Fibroblast of mammary gland (primary cell): ENCODE measurements around the gene MS4A15.

ENCODE experiments used
- DNase-seq: peaks from one replicate; pipeline ENCODE4 v3.0.0-alpha.2; 2010; ENCODE audit warnings: low read depth
- H3K4me3 ChIP-seq: 2 replicates; pipeline ENCODE4 v1.5.1; 2011; ENCODE audit warnings: low read depth, mild to moderate bottlenecking, low read length, moderate library complexity; ENCODE audit not compliant: control insufficient read depth
- CTCF ChIP-seq: conservative IDR thresholded peaks from 2 replicates; pipeline ENCODE4 v1.5.1; 2011; ENCODE audit warnings: low read depth, low read length, inconsistent platforms; ENCODE audit not compliant: control insufficient read depth, insufficient read depth

Gene MS4A15

DNA sequence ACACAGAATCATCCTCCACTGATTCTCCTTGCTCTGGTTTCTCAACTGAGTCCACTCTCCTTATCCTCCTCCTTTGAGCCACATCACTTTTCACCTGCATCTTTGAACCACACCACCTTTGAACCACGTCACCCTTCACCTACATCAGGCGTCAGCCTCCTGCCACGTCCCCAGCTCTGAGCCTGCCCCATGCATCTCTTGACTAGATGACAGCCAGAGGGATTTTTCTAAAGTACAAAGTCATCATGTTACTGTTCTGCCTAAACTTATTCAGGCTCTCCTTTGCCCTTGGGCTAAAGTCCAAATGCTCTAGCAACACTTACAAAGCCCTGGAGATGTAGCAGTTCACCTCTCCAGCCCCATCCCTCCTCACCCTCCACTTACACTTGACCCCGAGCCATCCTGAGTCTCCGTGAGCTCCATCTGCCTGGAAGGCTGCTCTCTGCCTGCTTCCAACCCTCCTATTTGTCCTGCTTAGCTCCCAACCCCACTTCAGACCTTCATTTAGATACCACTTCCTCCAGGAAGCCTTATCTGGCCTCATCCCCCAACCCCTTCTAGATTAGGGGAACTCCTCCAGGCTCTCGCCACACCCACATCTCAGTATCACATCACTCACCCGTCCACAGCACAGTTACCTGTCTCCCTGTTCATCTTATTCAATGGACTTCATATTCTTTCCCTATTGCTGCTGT, 24.8 kb downstream of the MS4A15 start:
- TF ChIP-seq CTCF: no peak
- no peak overlapping the region for H3K4me3 ChIP-seq
- DNase-seq: no peak

- TF ChIP-seq CTCF: no peak
- no peak overlapping the region for H3K4me3 ChIP-seq
- no peak for DNase-seq
Observed at GRCh38 chr11:60781981-60782316, 25.3 kb downstream of the MS4A15 start.

DNA sequence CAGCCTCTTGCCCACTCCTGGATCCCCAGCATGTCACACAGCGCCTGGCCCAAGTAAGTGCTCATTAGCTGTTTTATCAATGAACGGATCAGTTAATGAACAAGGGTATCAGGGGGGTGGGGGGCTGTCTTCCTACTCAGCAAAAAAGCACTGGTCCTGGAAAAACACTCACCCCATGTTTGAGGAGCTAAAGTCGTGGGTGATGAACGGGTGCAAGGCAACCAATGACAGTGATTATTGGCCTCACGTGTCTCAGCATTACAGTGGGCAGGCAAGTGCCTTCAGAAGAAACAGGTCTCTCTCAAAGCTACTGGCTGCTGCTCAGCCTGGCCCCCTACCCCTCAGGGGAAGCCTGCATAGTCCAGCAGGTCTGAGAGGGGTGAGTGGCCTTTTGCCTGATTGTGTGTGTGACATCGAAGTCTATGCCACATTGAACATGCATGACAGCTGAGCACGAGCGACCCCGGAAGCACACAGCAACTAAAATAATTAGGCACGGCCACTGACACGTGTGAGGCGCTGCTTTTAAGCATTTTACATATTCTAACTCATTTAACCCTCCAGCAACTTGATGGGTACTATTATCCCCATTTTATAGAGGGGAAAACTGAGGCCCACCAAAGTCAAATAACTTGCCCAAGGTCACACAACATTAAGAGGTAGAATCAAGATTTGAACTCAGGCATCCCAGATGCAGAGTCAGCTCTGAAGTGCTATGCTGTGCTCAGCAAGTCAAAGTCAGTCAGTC, 25.9 kb downstream of the MS4A15 start:
- H3K4me3 ChIP-seq: no peak overlapping the region
- TF ChIP-seq CTCF: no peak
- DNase-seq: no peak

- H3K4me3 ChIP-seq: no peak overlapping the region
- TF ChIP-seq CTCF: no peak
- no peak for DNase-seq
Observed at GRCh38 chr11:60783141-60783484, 26.4 kb downstream of the MS4A15 start.

DNA sequence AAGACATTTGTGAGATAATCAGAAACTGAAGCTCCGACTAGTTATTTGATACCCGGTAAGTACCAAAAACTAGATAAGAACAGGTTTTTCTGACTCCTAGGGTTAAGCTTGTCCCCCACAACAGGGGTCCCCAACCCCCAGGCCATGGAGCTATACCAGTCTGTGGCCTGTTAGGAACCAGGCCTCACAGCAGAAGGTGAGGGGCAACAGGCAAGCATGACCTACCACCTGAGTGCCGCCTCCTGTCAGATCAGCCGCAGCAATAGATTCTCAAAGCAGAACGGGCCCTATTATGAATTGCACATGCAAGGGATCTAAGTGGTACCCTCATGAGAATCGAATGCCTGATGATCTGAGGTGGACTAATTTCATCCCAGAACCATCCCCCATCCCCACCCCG, 27.2 kb downstream of the MS4A15 start:
- TF ChIP-seq CTCF: no peak
- DNase-seq: no peak
- no peak overlapping the region for H3K4me3 ChIP-seq

DNA sequence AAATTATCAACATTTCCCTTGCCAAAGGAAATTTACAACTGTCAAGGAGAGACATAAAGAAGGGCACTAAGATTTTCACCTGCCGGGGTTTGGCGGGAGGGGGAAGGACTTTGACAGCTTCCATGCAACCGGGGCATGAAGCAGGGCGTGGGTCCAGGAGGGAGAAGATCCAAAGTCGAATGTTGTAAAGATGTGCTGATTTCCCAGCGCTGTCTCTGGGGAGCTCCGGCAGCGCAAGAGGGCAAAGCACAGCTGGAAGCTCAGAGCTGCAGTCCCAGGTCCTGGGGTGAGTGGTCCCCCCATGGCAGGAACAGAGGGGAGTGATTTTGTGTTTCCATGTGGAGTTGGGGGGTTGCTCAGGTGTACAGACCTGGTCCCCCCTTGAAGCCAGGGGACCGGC, 28.5 kb downstream of the MS4A15 start, which contains the start of gene MS4A10:
TSS of gene MS4A10 (plus strand) at position 198 of the 400 bp plus-strand sequence. CDS start 5,003 bp downstream, outside the sequence.
- TF ChIP-seq CTCF: no peak
- DNase-seq: no peak
- H3K4me3 ChIP-seq: no peak within 1 kb of the TSS
